KMS-11 (cell line): ENCODE data around the gene UNC79.

Experiments
- H2AFZ ChIP-seq: fragments of 200-600 bp; sonication (generic); 2 replicates; pipeline ENCODE4 v1.6.1; 2016; ENCODE audit warnings: antibody characterized with exemption, mixed run types, low read depth
- H3K27ac ChIP-seq: fragments of 200-600 bp; sonication (generic); 2 replicates; pipeline ENCODE4 v1.6.1; 2016; ENCODE audit warnings: mild to moderate bottlenecking, mixed run types
- H3K27me3 ChIP-seq: fragments of 200-600 bp; sonication (generic); 2 replicates; pipeline ENCODE4 v1.6.1; 2017; ENCODE audit warnings: mild to moderate bottlenecking, low read depth, mixed run types, moderate library complexity; ENCODE audit not compliant: insufficient read depth
- H3K36me3 ChIP-seq: fragments of 200-600 bp; sonication (generic); 2 replicates; pipeline ENCODE4 v1.6.1; 2017; ENCODE audit warnings: mild to moderate bottlenecking, mixed run types; ENCODE audit not compliant: insufficient read depth
- H3K4me1 ChIP-seq: fragments of 200-600 bp; sonication (generic); 2 replicates; pipeline ENCODE4 v1.6.1; 2016; ENCODE audit warnings: mild to moderate bottlenecking, low read depth, mixed run types; ENCODE audit not compliant: poor library complexity, severe bottlenecking
- H3K4me2 ChIP-seq: fragments of 200-600 bp; sonication (generic); 2 replicates; pipeline ENCODE4 v1.7.0; 2016; ENCODE audit warnings: mild to moderate bottlenecking, mixed run types
- H3K4me3 ChIP-seq: fragments of 200-600 bp; sonication (generic); IDR thresholded peaks from 2 replicates; pipeline ENCODE4 v1.6.1; 2017; ENCODE audit warnings: low read depth, low read length, mixed read lengths; ENCODE audit not compliant: insufficient read depth
- H3K79me2 ChIP-seq: fragments of 200-600 bp; sonication (generic); 2 replicates; pipeline ENCODE4 v1.6.1; 2016; ENCODE audit warnings: low read depth, mixed run types; ENCODE audit not compliant: insufficient read depth
- H3K9ac ChIP-seq: fragments of 200-600 bp; sonication (generic); 2 replicates; pipeline ENCODE4 v1.6.1; 2016; ENCODE audit warnings: mild to moderate bottlenecking, mixed run types
- H4K20me1 ChIP-seq: fragments of 200-600 bp; sonication (generic); 2 replicates; pipeline ENCODE4 v1.6.1; 2016; ENCODE audit warnings: mild to moderate bottlenecking, mixed run types; ENCODE audit not compliant: insufficient read depth
- CTCF ChIP-seq: fragments of 200-600 bp; sonication (generic); conservative IDR thresholded peaks from 2 replicates; pipeline ENCODE4 v1.6.1; 2017; ENCODE audit warnings: low read depth, mild to moderate bottlenecking, antibody characterized with exemption, low read length, moderate library complexity, mixed read lengths

The UNC79 gene

GRCh38 chr14:93458234-93458633 lies 27.5 kb downstream of the UNC79 start:
- TF ChIP-seq CTCF = no peak
- no peak overlapping the region for H2AFZ ChIP-seq
- no peaks in the 10 kb centered on the region for H3K36me3 ChIP-seq
- no peak overlapping the region for H3K27ac ChIP-seq
- no peaks in the 10 kb centered on the region for H3K4me1 ChIP-seq
- H3K79me2 ChIP-seq = no peaks in the 10 kb centered on the region
- no peaks in the 10 kb centered on the region for H4K20me1 ChIP-seq
- H3K27me3 ChIP-seq = no peaks in the 10 kb centered on the region
- H3K4me3 ChIP-seq = no peak overlapping the region
- H3K4me2 ChIP-seq = no peak overlapping the region
- no peak overlapping the region for H3K9ac ChIP-seq

GRCh38 chr14:93462479-93462878 lies 31.7 kb downstream of the UNC79 start:
- no peaks in the 10 kb centered on the region for H3K36me3 ChIP-seq
- H3K9ac ChIP-seq = no peak overlapping the region
- no peak for TF ChIP-seq CTCF
- H3K4me2 ChIP-seq = no peak overlapping the region
- H3K4me3 ChIP-seq = no peak overlapping the region
- H3K27ac ChIP-seq = no peak overlapping the region
- H4K20me1 ChIP-seq = no peaks in the 10 kb centered on the region
- no peaks in the 10 kb centered on the region for H3K4me1 ChIP-seq
- no peaks in the 10 kb centered on the region for H3K27me3 ChIP-seq
- no peak overlapping the region for H2AFZ ChIP-seq
- no peaks in the 10 kb centered on the region for H3K79me2 ChIP-seq

GRCh38 chr14:93464271-93464670 lies 33.5 kb downstream of the UNC79 start:
- Histone ChIP-seq H3K27ac (no peak overlapping the region), H3K9ac (no peak overlapping the region), H3K79me2 (no peaks in the 10 kb centered on the region), H3K27me3 (no peaks in the 10 kb centered on the region), H4K20me1 (no peaks in the 10 kb centered on the region), H3K4me2 (no peak overlapping the region), H3K4me3 (no peak overlapping the region), H3K4me1 (no peaks in the 10 kb centered on the region), H3K36me3 (no peaks in the 10 kb centered on the region), H2AFZ (no peak overlapping the region)
- no peak for TF ChIP-seq CTCF

- no peak overlapping the region for H3K27ac ChIP-seq
These were observed 44.7 kb downstream of the UNC79 start for GRCh38 chr14:93475471-93475870.

More at GRCh38 chr14:93475471-93475870, 44.7 kb downstream of the UNC79 start:
- no peak overlapping the region for H3K9ac ChIP-seq
- no peak overlapping the region for H3K4me3 ChIP-seq
- no peak for TF ChIP-seq CTCF
- H3K4me1 ChIP-seq = no peaks in the 10 kb centered on the region
- no peaks in the 10 kb centered on the region for H4K20me1 ChIP-seq
- H2AFZ ChIP-seq = no peak overlapping the region
- no peaks in the 10 kb centered on the region for H3K36me3 ChIP-seq
- no peak overlapping the region for H3K4me2 ChIP-seq
- no peaks in the 10 kb centered on the region for H3K27me3 ChIP-seq
- no peaks in the 10 kb centered on the region for H3K79me2 ChIP-seq
